Retina (tissue), 1 donor: Measurements from ENCODE around the gene GRK5.
"Not testable (repeated sequence)": the region's sequence is repeated elsewhere in the genome, so short reads cannot be mapped to it uniquely, and the experiment has no call there.

Experiments used
- DNase-seq: peaks from one replicate; pipeline ENCODE4 v3.0.0-alpha.2; 2016

GRK5 gene

GRCh38 chr10:119448628-119449584 is 241.5 kb downstream of the GRK5 start:
- DNase-seq = peak; percentile 25

GRCh38 chr10:119449760-119450461 is 242.5 kb downstream of the GRK5 start:
- DNase-seq = no peak

- no peak for DNase-seq
These were observed 243.4 kb downstream of the GRK5 start for GRCh38 chr10:119450606-119451299.

DNA sequence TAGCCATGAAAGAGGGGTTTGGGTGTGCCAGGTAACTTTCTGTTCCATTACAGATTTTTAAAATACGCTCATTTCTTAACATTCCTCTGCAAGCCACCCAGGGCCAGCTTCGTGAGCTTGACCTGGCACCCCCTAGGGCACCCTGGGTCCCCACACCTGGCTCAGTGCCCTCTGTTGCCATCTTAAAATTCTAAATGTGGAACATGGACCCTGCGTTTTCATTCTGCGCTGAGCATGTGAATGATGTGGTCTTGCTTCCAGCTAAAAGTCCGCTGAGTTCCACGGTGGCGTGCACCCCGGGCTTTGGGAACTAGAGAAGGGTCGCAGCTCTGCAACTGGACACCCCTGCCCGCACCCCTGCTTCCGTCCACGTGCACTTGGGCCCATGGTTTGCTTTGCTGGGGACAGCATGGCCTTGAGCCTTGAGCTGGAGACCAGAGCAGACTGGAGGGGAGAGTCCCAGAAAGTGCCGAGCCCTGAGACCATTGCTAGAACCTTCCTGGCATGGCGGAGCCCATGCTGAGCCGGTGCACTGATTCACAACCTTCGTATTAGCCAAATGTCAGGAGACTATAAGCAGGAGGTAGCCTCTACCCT is 244.0 kb downstream of the GRK5 start:
- no peak for DNase-seq

GRCh38 chr10:119452396-119452795 is 245.0 kb downstream of the GRK5 start:
- no peak for DNase-seq

DNA sequence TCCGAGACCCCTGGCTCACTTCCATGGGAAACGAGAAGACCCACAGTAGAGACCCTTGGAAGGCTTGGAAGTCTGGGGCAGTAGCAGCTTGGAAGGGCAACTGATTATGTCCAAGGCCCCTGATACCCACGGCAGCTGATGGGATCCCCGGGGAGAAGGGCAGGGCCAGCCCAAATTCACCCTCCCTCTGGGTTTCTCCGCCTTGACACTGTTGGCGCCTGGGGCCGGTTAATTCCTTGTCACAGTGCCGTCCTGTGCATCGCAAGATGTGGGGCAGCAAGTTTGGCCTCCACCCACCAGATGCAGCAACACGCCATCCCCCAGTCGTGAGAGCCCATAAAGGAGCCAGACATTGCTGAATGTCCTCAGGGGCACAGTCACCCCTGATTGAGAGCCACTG is 245.9 kb downstream of the GRK5 start:
- no peak for DNase-seq

DNA sequence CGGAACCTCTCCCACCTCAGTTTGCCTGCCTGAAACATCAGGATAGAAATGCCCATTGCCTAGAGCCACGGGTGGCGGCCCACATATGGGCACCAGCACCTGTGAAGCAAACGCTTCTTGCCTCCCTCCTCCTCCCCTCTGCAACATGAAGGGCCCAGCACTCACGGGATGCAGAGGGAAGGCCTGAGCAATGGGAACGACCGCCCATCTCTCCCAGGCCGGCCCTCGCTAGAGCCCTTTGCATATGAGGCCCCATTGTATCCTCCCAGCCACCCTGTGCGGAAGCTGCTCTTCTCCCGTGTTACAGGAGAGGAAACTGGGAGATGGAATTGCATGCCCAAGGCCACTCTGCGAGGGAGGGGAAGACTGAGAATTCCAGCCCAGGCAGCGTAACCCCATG is 246.9 kb downstream of the GRK5 start:
- DNase-seq = no peak

GRCh38 chr10:119454990-119455389 is 247.6 kb downstream of the GRK5 start:
- no peak for DNase-seq

GRCh38 chr10:119455609-119456434 is 248.5 kb downstream of the GRK5 start:
- no peak for DNase-seq

DNA sequence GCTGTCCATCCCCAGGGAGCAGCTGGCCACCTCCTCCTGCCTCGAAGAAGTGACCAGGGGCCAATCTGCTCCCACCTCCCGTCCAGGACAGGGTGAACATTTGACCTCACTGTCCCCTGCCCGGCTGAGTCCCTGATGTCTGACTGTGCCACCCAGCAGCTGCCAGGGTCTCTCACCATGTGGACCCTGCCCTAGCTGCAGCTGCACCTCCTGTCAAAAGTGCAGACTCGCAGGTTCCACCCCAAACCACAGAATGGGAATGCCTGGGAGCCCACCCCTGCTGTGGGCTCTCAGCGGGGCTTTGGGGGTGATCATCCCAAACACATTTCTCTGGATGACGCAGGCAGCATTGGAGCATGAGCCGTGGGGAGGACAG is 249.1 kb downstream of the GRK5 start:
- no peak for DNase-seq

- DNase-seq = no peak
These were observed 250.8 kb downstream of the GRK5 start for GRCh38 chr10:119457966-119458766.

GRCh38 chr10:119459681-119460340 is 252.4 kb downstream of the GRK5 start:
- no peak for DNase-seq

GRCh38 chr10:119460369-119461195 is 253.2 kb downstream of the GRK5 start:
- no peak for DNase-seq

DNA sequence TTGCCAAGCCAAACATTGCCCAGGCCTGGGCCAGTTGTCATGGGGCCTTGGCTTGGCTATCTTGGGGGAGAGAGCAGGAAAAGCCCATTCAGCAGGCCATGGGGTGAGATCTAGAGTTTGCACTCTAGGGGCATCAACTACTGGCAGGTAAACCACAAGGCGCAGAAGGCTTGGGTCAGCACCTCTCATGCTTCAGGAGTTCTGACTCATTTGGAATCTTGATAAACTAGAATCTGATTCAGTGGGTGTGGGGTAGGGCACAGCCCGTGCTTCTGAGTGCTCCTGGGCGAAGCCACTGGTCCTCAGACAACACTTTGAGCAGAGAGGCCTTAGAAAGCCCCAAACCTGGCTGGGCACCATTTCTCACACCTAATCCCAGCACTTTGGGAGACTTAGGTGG is 254.0 kb downstream of the GRK5 start:
- no peak for DNase-seq

DNA sequence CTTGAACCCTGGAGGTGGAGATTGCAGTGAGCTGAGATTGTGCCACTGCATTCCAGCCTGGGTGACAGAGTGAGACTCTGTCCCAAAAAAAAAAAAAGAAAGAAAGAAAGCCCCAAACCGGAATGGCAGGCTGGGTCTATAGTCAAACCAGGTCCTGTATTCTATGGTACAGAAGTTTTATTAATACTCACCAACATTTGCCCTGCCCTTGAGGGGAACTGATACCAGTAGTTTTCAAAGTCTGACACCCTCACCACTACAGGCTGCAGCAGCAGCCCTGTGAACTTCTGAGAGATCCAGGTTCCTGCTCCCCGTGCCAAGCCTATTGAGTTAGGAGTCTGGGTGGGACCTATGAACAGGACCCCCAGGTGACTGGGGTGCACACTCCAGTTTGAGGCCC is 254.6 kb downstream of the GRK5 start:
- DNase-seq = no peak

DNA sequence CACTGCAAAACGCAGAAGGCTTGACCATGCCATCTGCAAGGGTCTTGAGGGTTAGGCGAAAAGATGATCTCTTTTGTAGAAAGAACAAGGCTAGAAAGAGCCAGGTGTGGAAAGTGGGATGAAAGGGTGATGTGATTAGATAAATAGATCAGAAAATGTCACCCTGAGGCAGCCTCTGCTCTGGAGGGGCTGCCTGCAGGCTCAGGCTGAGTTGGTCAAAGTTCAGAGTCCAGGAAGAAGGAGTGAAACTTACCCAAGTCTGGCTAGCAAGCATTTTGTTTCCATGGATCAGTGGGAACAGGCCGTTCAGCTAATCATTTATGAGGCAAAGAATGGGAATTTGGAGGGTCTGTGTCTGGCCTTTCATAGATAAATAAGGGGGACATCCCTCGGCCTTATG is 255.4 kb downstream of the GRK5 start:
- DNase-seq = no peak

DNA sequence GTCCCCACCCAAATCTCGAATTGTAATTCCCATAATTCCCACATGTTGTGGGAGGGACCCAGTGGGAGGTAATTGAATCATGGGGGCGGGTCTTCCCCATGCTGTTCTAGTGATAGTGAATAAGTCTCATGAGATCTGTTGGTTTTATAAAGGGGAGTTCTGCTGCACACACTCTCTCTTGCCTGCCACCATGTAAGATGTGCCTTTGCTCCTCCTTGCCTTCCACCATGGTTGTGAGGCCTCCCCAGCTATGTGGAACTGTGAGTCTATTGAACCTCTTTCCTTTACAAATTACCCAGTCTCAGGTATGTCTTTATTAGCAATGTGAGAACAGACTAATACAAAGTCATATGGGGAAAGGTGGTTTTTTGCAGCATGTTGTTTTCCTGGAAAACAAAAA is 255.8 kb downstream of the GRK5 start:
- DNase-seq = not testable (repeated sequence)

DNA sequence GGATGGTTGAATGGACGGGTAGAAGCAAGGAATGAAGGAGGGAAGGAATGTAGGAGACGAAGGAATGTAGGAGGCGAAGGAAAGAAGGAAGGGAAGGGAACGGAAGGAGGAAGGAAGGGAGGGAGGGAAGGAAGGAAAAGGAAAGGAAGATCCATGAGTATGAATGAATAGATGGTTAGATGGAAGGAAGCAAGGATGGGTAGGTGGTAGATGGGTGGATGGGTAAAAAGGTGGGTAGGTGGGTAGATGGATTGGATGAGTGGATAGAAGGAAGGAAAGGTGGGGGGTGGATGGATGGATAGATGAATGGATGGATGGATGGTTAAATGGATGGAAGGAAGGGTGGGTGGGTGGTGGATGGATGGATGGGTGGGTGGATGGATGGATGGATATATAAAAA is 257.7 kb downstream of the GRK5 start:
- DNase-seq = no peak

DNA sequence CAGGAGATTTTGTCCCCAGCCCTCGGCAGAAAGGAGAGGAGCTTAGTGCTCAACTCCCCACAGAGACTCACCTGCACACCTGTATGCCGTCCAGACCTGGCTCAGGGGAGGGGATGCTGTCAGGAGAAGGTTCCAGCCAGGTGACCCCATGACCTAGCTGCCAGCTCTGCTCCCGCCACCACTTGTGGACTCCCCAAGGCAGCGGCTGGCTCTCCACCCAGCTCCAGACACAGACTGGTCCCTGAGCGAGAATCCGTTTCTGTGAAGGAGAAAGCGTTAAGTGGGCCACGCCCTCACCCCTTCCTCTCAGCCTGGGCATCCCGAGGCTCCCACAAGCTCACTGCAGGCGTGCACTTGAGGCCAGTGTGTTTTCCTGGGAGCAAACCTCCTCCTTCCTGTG is 258.7 kb downstream of the GRK5 start:
- DNase-seq = no peak

- DNase-seq = no peak
These were observed 259.3 kb downstream of the GRK5 start for GRCh38 chr10:119466655-119467054.
